ENCODE data around the gene UBD. TPM values are rescaled to one million over a fixed set of nuclear protein-coding genes. Genes with fewer than 3 reads are reported as not detected.

The UBD gene
- total RNA-seq, 4 donors from 2014 or later, result 0.31 to 0.47 (median 0.40) TPM; not detected in 1

DNA sequence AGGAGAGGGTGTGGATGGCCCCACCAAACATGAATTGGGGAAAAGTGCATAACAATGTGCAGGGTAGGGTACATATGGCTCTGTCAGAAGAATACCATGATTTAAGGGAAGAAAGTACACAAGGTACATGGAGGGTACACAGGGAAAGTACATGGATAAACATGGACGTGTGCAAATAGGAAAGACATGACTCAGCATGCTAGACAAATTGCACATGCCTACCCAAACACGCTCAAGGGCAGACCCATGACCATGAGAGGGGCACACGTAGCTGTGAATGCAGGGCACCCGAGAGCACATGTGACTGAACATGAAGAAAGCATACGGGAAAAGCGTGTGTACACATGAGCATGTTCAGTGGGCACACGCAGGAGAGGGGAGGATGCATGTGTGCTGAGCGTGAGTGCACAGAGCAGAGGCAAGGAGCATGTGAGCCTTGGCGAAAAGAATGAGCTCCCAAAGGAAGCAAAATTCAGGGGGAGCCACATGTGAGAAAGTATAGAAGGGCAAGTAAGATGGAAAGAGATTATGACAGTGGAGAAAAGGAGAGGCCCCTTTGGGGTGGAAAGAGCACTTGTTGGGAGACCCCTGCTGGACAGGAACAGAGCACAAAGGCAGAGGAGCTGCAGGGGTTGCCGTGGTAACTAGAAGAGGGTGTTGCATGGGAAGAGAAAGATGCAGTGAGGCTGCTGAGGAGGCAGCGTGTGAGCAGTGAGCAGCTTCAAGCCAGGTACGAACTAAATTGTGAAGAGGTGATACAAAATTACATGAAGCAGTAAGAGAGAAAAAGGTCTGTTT lies 43.2 kb upstream of the UBD start:
- Histone ChIP-seq H3K27ac (no peak overlapping the region), H3K9me3 (no peaks in the 10 kb centered on the region), H3K4me1 (no peaks in the 10 kb centered on the region), H3K4me3 (no peak overlapping the region), H3K36me3 (peaks cover 0 to 74% of the 10 kb centered on the region in 2 donors), H3K27me3 (no peaks in the 10 kb centered on the region)
- TF ChIP-seq, protein P1, sequence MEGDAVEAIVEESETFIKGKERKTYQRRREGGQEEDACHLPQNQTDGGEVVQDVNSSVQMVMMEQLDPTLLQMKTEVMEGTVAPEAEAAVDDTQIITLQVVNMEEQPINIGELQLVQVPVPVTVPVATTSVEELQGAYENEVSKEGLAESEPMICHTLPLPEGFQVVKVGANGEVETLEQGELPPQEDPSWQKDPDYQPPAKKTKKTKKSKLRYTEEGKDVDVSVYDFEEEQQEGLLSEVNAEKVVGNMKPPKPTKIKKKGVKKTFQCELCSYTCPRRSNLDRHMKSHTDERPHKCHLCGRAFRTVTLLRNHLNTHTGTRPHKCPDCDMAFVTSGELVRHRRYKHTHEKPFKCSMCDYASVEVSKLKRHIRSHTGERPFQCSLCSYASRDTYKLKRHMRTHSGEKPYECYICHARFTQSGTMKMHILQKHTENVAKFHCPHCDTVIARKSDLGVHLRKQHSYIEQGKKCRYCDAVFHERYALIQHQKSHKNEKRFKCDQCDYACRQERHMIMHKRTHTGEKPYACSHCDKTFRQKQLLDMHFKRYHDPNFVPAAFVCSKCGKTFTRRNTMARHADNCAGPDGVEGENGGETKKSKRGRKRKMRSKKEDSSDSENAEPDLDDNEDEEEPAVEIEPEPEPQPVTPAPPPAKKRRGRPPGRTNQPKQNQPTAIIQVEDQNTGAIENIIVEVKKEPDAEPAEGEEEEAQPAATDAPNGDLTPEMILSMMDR (IDR thresholded peaks at IDR 0.05), result no peak
- no peak for TF ChIP-seq POLR2AphosphoS5 (IDR thresholded peaks at IDR 0.05)
- no peak for TF ChIP-seq EP300 (IDR thresholded peaks at IDR 0.05)
- TF ChIP-seq POLR2A (IDR thresholded peaks at IDR 0.05), result no peak
- WGBS, 2 donors (ENCODE audit: low coverage in 1 of 2), result 70% methylated on average over 12 of the region's 12 CpGs
- ATAC-seq, result no peak

DNA sequence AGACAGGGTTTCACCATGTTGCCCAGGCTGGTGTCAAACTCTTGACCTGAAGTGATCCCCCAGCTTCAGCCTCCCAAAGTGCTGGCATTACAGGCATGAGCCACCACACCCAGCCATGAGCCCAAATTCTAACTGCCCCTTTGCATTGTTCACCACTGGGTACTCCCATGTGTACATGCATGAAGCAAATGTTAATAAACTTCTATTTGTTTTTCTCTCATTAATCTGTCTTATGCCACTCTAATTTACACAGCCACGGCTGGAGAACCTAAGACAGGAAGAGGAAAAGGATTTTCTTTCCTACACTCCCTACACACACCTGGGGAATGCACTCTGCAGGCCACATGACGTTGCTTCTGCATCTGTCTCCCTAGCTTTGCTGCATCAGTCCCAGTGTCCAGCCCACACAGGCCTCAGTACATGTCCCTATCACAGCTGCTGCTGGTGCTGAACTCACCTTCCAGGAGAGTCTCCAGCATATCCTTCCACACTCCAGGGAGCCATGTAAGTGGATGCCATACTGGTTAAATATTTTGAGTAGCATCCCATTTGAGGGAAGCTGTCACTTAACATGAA lies 38.7 kb upstream of the UBD start:
- Histone ChIP-seq H3K4me3 (no peak overlapping the region), H3K36me3 (peaks cover 0 to 29% of the 10 kb centered on the region in 2 donors), H3K27ac (no peak overlapping the region), H3K4me1 (no peaks in the 10 kb centered on the region), H3K27me3 (no peaks in the 10 kb centered on the region), H3K9me3 (no peaks in the 10 kb centered on the region)
- TF ChIP-seq EP300 (IDR thresholded peaks at IDR 0.05), result no peak
- TF ChIP-seq, protein P1 (IDR thresholded peaks at IDR 0.05), result no peak
- TF ChIP-seq POLR2A (IDR thresholded peaks at IDR 0.05), result no peak
- no peak for TF ChIP-seq POLR2AphosphoS5 (IDR thresholded peaks at IDR 0.05)
- peak; percentile 13 for ATAC-seq
- 28 to 44% methylated on average over 2 of the region's 2 CpGs for WGBS, 2 donors (ENCODE audit: low coverage in 1 of 2)

DNA sequence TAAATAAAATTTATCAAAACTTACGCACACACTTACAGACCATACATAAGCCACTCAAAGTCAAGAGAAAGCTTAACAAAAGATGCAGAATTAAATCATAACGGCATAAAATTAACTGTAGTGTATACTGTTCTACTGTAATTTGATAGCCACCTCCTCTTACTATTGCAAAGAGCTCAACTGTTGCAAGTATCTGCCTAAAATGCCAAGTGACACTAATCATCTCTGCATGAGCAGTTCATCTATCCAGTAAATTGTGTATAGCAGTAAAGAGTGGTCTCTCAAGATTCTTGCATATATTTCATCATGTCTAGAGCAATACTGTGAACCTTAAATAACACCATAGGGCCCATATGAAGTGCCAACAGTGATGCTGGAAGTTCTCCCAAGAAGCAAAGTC lies 37.7 kb upstream of the UBD start:
- no peak overlapping the region for H3K4me3 ChIP-seq
- TF ChIP-seq POLR2A (IDR thresholded peaks at IDR 0.05) (no peak), POLR2AphosphoS5 (IDR thresholded peaks at IDR 0.05) (no peak)
- TF ChIP-seq, protein P1 (IDR thresholded peaks at IDR 0.05), result no peak
- H3K27ac ChIP-seq, result no peak overlapping the region
- H3K27me3 ChIP-seq, result no peaks in the 10 kb centered on the region
- WGBS, 2 donors (ENCODE audit: low coverage in 1 of 2), result 79 to 80% methylated on average over 2 of the region's 2 CpGs
- no peaks in the 10 kb centered on the region for H3K9me3 ChIP-seq
- ATAC-seq, result no peak
- no peaks in the 10 kb centered on the region for H3K4me1 ChIP-seq
- peaks cover 0 to 18% of the 10 kb centered on the region in 2 donors for H3K36me3 ChIP-seq

DNA sequence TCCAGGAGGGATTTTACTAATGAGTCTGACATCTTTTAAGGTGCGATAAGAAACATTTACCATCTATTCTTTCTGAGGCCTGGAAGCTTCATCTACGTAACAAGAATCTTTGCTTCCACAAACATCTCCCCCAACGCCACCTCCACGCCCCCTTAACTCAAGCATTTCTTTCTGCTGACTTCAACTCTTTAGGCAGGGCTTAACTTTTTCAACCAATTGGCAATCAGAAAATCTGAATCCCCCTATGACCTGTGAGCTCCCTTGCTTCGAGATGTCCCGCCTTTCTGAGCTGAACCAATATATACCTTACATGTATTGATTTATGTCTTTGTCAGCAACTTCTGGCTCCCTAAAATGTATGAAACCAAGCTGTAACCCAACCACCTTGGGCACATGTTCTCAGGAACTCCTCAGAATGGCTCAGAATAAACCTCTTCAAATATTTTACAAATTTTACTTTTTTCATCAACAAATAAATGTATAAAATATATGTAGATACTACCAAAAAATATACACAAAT lies 36.9 kb upstream of the UBD start:
- H3K4me3 ChIP-seq, result no peak overlapping the region
- no peaks in the 10 kb centered on the region for H3K4me1 ChIP-seq
- peaks cover 0 to 11% of the 10 kb centered on the region in 2 donors for H3K36me3 ChIP-seq
- H3K27ac ChIP-seq, result no peak overlapping the region
- no peaks in the 10 kb centered on the region for H3K9me3 ChIP-seq
- H3K27me3 ChIP-seq, result no peaks in the 10 kb centered on the region
- no peak for TF ChIP-seq POLR2AphosphoS5 (IDR thresholded peaks at IDR 0.05)
- TF ChIP-seq EP300 (IDR thresholded peaks at IDR 0.05), result no peak
- TF ChIP-seq POLR2A (IDR thresholded peaks at IDR 0.05), result no peak
- TF ChIP-seq, protein P1 (IDR thresholded peaks at IDR 0.05), result no peak
- no peak for ATAC-seq
- WGBS, 2 donors (ENCODE audit: low coverage in 1 of 2), result 75% methylated on average over 5 to 6 of the region's 6 CpGs
